ENCODE data around the gene ALDH3A2.

DNA sequence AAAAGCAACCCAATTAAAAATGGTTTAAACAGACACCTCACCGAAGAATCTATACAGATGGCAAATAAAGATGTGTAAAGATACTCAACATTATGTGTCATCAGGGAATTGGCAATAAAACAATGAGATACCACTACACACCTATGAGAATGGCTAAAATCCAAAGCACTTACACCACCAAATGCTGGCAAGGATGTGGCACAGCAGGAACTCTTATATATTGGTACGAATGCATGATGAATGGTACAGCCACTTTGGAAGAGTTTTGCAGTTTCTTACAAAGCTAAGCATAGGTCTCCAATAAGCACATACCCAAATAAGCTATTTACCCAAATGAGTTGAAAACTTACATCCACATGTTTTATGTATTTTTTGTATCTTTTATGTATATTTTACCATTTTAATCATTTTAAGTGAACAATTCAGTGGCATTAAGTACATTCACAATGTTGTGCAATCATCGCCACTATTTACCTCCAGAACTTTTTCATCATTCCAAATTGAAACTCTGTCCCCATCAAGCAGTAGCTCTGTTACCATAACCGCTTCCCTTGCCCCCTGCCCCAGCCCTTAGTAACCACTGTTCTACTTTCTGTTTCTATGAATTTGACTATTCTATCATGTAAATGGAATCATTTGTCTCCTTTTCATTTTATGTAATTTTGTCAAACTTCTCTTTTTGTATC lies 6.7 kb upstream of the ALDH3A2 start:
- TF ChIP-seq, protein P1, sequence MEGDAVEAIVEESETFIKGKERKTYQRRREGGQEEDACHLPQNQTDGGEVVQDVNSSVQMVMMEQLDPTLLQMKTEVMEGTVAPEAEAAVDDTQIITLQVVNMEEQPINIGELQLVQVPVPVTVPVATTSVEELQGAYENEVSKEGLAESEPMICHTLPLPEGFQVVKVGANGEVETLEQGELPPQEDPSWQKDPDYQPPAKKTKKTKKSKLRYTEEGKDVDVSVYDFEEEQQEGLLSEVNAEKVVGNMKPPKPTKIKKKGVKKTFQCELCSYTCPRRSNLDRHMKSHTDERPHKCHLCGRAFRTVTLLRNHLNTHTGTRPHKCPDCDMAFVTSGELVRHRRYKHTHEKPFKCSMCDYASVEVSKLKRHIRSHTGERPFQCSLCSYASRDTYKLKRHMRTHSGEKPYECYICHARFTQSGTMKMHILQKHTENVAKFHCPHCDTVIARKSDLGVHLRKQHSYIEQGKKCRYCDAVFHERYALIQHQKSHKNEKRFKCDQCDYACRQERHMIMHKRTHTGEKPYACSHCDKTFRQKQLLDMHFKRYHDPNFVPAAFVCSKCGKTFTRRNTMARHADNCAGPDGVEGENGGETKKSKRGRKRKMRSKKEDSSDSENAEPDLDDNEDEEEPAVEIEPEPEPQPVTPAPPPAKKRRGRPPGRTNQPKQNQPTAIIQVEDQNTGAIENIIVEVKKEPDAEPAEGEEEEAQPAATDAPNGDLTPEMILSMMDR (IDR thresholded peaks at IDR 0.05): no peak
- TF ChIP-seq POLR2A (IDR thresholded peaks at IDR 0.05): no peak

All from lower leg skin (tissue), 3 donors.